ENCODE data around the gene MLF1.

The MLF1 gene

DNA sequence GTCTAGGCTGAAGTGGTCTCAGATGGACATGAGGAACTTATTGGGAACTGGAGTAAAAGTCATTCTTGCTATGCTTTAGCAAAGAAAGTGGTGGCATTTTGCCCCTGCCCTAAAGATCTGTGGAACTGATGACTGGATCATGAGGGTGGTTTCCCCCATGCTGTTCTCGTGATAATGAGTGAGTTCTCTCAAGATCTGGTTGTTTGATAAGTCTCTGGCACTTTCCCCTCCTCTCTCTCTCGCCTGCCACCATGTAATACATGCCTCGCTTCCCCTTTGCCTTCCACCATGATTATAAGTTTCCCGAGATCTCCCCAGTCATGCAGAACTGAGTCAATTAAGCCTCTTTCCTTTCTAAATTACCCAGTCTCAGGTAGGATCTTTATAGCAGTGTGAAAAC is 11.5 kb upstream of the MLF1 start:
- Histone ChIP-seq H3K14ac (ENCODE audit: low read length in 2 of 2) (no peak overlapping the region), H3K4ac (ENCODE audit: low read depth in 1 of 2, low read length in 2 of 2) (no peak overlapping the region), H3K36me3 (ENCODE audit: control insufficient read depth in 1 of 2, insufficient read depth in 2 of 2, low read depth in 1 of 2, low read length in 2 of 2) (no peaks in the 10 kb centered on the region), H3K18ac (ENCODE audit: low read depth in 1 of 2, low read length in 2 of 2) (no peak overlapping the region), H3K4me3 (ENCODE audit: insufficient read depth in 1 of 2, low read depth in 1 of 2, low read length in 2 of 2) (no peak overlapping the region), H2BK12ac (ENCODE audit: low read length in 2 of 2) (no peak overlapping the region), H3K27me3 (ENCODE audit: control insufficient read depth in 1 of 2, insufficient read depth in 1 of 2, low read length in 2 of 2) (no peaks in the 10 kb centered on the region), H3K9ac (ENCODE audit: low read length) (no peak overlapping the region), H3K9me3 (ENCODE audit: control insufficient read depth, low read length) (no peaks in the 10 kb centered on the region), H2BK5ac (ENCODE audit: low read depth, low read length, poor library complexity, severe bottlenecking) (no peak overlapping the region), H3K4me2 (ENCODE audit: low read length, poor library complexity, severe bottlenecking) (no peak overlapping the region), H3K4me1 (ENCODE audit: control insufficient read depth, insufficient read depth, low read depth, low read length) (no peaks in the 10 kb centered on the region), H2AK5ac (ENCODE audit: low read length, severe bottlenecking) (no peak overlapping the region), H3K23ac (ENCODE audit: low read length in 2 of 2) (no peak overlapping the region), H4K91ac (ENCODE audit: low read length) (no peak overlapping the region), H2AFZ (ENCODE audit: low read depth, low read length) (no peak overlapping the region), H2BK15ac (ENCODE audit: low read depth, poor library complexity, severe bottlenecking) (no peak overlapping the region), H4K8ac (ENCODE audit: low read length) (no peak overlapping the region), H2BK120ac (ENCODE audit: low read depth, low read length) (no peak overlapping the region), H3K27ac (ENCODE audit: low read length, poor library complexity, severe bottlenecking) (no peak overlapping the region), H3K79me1 (replicated peaks; ENCODE audit: low read length, poor library complexity, severe bottlenecking) (no peaks in the 10 kb centered on the region)
- DNase-seq = no peak
- WGBS = 64% methylated on average over 3 of the region's 4 CpGs

DNA sequence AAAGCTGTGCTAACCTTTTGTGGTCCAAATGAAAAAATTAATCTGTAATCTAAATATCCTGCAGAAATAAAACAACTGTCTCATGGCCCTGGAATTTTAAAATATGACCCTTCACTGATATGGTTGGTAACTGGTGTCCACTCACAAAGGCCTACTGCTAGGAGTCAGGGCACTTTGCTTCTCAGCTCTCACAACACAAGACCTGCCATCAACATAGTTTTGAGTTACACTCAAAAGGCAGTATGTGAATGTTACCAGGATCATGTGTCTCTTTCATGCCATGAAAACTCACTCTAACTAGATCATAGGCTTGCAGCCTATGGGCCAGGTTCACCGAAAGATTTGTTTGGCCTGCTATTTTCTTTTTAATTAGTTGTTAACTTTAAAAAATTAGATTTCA is 10.0 kb upstream of the MLF1 start:
- Histone ChIP-seq H3K27me3 (ENCODE audit: control insufficient read depth in 1 of 2, insufficient read depth in 1 of 2, low read length in 2 of 2) (no peaks in the 10 kb centered on the region), H3K79me1 (replicated peaks; ENCODE audit: low read length, poor library complexity, severe bottlenecking) (no peaks in the 10 kb centered on the region), H3K27ac (ENCODE audit: low read length, poor library complexity, severe bottlenecking) (no peak overlapping the region), H3K18ac (ENCODE audit: low read depth in 1 of 2, low read length in 2 of 2) (no peak overlapping the region), H3K4me1 (ENCODE audit: control insufficient read depth, insufficient read depth, low read depth, low read length) (no peaks in the 10 kb centered on the region), H2BK5ac (ENCODE audit: low read depth, low read length, poor library complexity, severe bottlenecking) (no peak overlapping the region), H3K14ac (ENCODE audit: low read length in 2 of 2) (no peak overlapping the region), H3K9ac (ENCODE audit: low read length) (no peak overlapping the region), H3K4ac (ENCODE audit: low read depth in 1 of 2, low read length in 2 of 2) (no peak overlapping the region), H3K9me3 (ENCODE audit: control insufficient read depth, low read length) (no peaks in the 10 kb centered on the region), H4K8ac (ENCODE audit: low read length) (no peak overlapping the region), H2AFZ (ENCODE audit: low read depth, low read length) (no peak overlapping the region), H3K23ac (ENCODE audit: low read length in 2 of 2) (no peak overlapping the region), H2AK5ac (ENCODE audit: low read length, severe bottlenecking) (no peak overlapping the region), H4K91ac (ENCODE audit: low read length) (no peak overlapping the region), H2BK120ac (ENCODE audit: low read depth, low read length) (no peak overlapping the region), H3K4me3 (ENCODE audit: insufficient read depth in 1 of 2, low read depth in 1 of 2, low read length in 2 of 2) (no peak overlapping the region), H2BK15ac (ENCODE audit: low read depth, poor library complexity, severe bottlenecking) (no peak overlapping the region), H3K4me2 (ENCODE audit: low read length, poor library complexity, severe bottlenecking) (no peak overlapping the region), H2BK12ac (ENCODE audit: low read length in 2 of 2) (no peak overlapping the region), H3K36me3 (ENCODE audit: control insufficient read depth in 1 of 2, insufficient read depth in 2 of 2, low read depth in 1 of 2, low read length in 2 of 2) (no peaks in the 10 kb centered on the region)
- no peak for DNase-seq
- no CpG with 5 or more reads among the region's 1 CpG for WGBS

DNA sequence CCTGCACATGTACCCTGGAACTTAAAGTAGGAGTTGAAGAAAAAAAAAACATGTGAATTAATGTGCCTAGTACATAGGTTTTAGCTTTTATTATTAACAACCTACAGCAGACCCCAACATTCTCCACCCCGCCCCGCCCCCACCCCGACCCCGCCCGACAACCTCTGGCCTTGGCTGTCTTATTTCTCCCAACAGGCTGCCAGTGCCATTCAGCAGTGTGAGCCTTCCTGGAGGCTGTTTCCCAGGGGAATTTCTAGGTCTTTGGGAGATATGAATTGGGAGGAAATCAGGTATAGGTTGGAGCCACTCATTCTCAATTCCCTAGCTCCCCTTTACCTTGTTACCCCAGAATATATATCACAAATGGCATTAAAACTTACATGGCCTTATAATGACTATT is 8.3 kb upstream of the MLF1 start:
- 77% methylated on average over 2 of the region's 5 CpGs for WGBS
- Histone ChIP-seq H4K91ac (ENCODE audit: low read length) (no peak overlapping the region), H3K4ac (ENCODE audit: low read depth in 1 of 2, low read length in 2 of 2) (no peak overlapping the region), H3K14ac (ENCODE audit: low read length in 2 of 2) (no peak overlapping the region), H4K8ac (ENCODE audit: low read length) (no peak overlapping the region), H3K4me2 (ENCODE audit: low read length, poor library complexity, severe bottlenecking) (no peak overlapping the region), H2AK5ac (ENCODE audit: low read length, severe bottlenecking) (no peak overlapping the region), H2BK15ac (ENCODE audit: low read depth, poor library complexity, severe bottlenecking) (no peak overlapping the region), H2BK5ac (ENCODE audit: low read depth, low read length, poor library complexity, severe bottlenecking) (no peak overlapping the region), H3K18ac (ENCODE audit: low read depth in 1 of 2, low read length in 2 of 2) (no peak overlapping the region), H3K4me1 (ENCODE audit: control insufficient read depth, insufficient read depth, low read depth, low read length) (no peaks in the 10 kb centered on the region), H3K36me3 (ENCODE audit: control insufficient read depth in 1 of 2, insufficient read depth in 2 of 2, low read depth in 1 of 2, low read length in 2 of 2) (no peaks in the 10 kb centered on the region), H3K9me3 (ENCODE audit: control insufficient read depth, low read length) (no peaks in the 10 kb centered on the region), H2BK120ac (ENCODE audit: low read depth, low read length) (no peak overlapping the region), H3K27ac (ENCODE audit: low read length, poor library complexity, severe bottlenecking) (no peak overlapping the region), H2AFZ (ENCODE audit: low read depth, low read length) (no peak overlapping the region), H3K27me3 (ENCODE audit: control insufficient read depth in 1 of 2, insufficient read depth in 1 of 2, low read length in 2 of 2) (no peaks in the 10 kb centered on the region), H3K4me3 (ENCODE audit: insufficient read depth in 1 of 2, low read depth in 1 of 2, low read length in 2 of 2) (no peak overlapping the region), H3K79me1 (replicated peaks; ENCODE audit: low read length, poor library complexity, severe bottlenecking) (no peaks in the 10 kb centered on the region), H2BK12ac (ENCODE audit: low read length in 2 of 2) (no peak overlapping the region), H3K9ac (ENCODE audit: low read length) (no peak overlapping the region), H3K23ac (ENCODE audit: low read length in 2 of 2) (no peak overlapping the region)
- DNase-seq = no peak

DNA sequence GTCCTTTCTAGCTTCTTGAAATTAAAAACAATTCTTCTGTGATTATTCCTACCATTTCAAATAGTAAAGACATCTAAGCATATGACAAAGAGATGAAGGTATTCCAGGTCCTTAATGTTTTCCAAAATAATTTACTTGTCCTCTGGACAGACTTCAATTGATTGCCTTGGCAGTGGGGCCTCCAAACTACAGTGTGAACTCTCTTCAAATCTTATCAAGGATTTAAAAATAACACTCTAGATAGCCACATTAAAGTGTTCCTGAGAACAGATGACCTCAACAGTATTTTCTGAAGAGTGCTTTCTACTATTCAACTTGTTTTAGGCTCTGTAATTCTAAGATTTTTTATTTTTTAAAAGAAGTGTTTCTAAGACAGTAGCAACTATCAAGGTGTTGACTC is 7.9 kb upstream of the MLF1 start:
- no peak for DNase-seq
- no peaks in the 10 kb centered on the region for H3K27me3 ChIP-seq (ENCODE audit: control insufficient read depth in 1 of 2, insufficient read depth in 1 of 2, low read length in 2 of 2)
- H3K9me3 ChIP-seq (ENCODE audit: control insufficient read depth, low read length) = no peaks in the 10 kb centered on the region

More for the DNA sequence above, 7.9 kb upstream of the MLF1 start:
- Histone ChIP-seq H4K91ac (ENCODE audit: low read length) (no peak overlapping the region), H3K23ac (ENCODE audit: low read length in 2 of 2) (no peak overlapping the region), H2BK5ac (ENCODE audit: low read depth, low read length, poor library complexity, severe bottlenecking) (no peak overlapping the region), H3K4ac (ENCODE audit: low read depth in 1 of 2, low read length in 2 of 2) (no peak overlapping the region), H2BK15ac (ENCODE audit: low read depth, poor library complexity, severe bottlenecking) (no peak overlapping the region), H3K36me3 (ENCODE audit: control insufficient read depth in 1 of 2, insufficient read depth in 2 of 2, low read depth in 1 of 2, low read length in 2 of 2) (no peaks in the 10 kb centered on the region), H2AK5ac (ENCODE audit: low read length, severe bottlenecking) (no peak overlapping the region), H3K79me1 (replicated peaks; ENCODE audit: low read length, poor library complexity, severe bottlenecking) (no peaks in the 10 kb centered on the region), H2BK120ac (ENCODE audit: low read depth, low read length) (no peak overlapping the region), H2AFZ (ENCODE audit: low read depth, low read length) (no peak overlapping the region), H3K27ac (ENCODE audit: low read length, poor library complexity, severe bottlenecking) (no peak overlapping the region), H3K4me1 (ENCODE audit: control insufficient read depth, insufficient read depth, low read depth, low read length) (no peaks in the 10 kb centered on the region), H4K8ac (ENCODE audit: low read length) (no peak overlapping the region), H3K9ac (ENCODE audit: low read length) (no peak overlapping the region), H3K14ac (ENCODE audit: low read length in 2 of 2) (no peak overlapping the region), H2BK12ac (ENCODE audit: low read length in 2 of 2) (no peak overlapping the region), H3K4me2 (ENCODE audit: low read length, poor library complexity, severe bottlenecking) (no peak overlapping the region), H3K4me3 (ENCODE audit: insufficient read depth in 1 of 2, low read depth in 1 of 2, low read length in 2 of 2) (no peak overlapping the region), H3K18ac (ENCODE audit: low read depth in 1 of 2, low read length in 2 of 2) (no peak overlapping the region)
